ENCODE results near the gene CLEC1A. TPM values are rescaled to one million over a fixed set of nuclear protein-coding genes. Genes with fewer than 3 reads are reported as not detected.

CLEC1A gene
- total RNA-seq, 1 donor from 2014 or later, result not detected

GRCh38 chr12:10115890-10116289, 17.1 kb upstream of the CLEC1A start:
- H3K9me3 Mint-ChIP-seq, result no peaks in the 10 kb centered on the region
- H3K27ac Mint-ChIP-seq, result no peak overlapping the region
- no peak for DNase-seq
- no peak overlapping the region for H3K4me3 Mint-ChIP-seq
- no peaks in the 10 kb centered on the region for H3K4me1 Mint-ChIP-seq
- peaks cover 17% of the 10 kb centered on the region for H3K27me3 Mint-ChIP-seq
- intact Hi-C loops (cut with micrococcal nuclease), result no loop called here
- no peaks in the 10 kb centered on the region for H3K36me3 Mint-ChIP-seq (ENCODE audit: low read depth)

GRCh38 chr12:10115311-10115710, 16.5 kb upstream of the CLEC1A start:
- DNase-seq, result no peak
- Mint-ChIP-seq H3K27me3 (peaks cover 17% of the 10 kb centered on the region), H3K36me3 (ENCODE audit: low read depth) (no peaks in the 10 kb centered on the region), H3K4me3 (no peak overlapping the region), H3K9me3 (no peaks in the 10 kb centered on the region), H3K4me1 (no peaks in the 10 kb centered on the region), H3K27ac (no peak overlapping the region)
- intact Hi-C loops (cut with micrococcal nuclease), result no loop called here

- Mint-ChIP-seq H3K27ac (no peak overlapping the region), H3K9me3 (no peaks in the 10 kb centered on the region)
Observed at GRCh38 chr12:10113920-10114319, 15.1 kb upstream of the CLEC1A start.

GRCh38 chr12:10113075-10113474, 14.3 kb upstream of the CLEC1A start:
- no peaks in the 10 kb centered on the region for H3K36me3 Mint-ChIP-seq (ENCODE audit: low read depth)
- no peak overlapping the region for H3K4me3 Mint-ChIP-seq

More at GRCh38 chr12:10113920-10114319, 15.1 kb upstream of the CLEC1A start:
- Mint-ChIP-seq H3K27me3 (peaks cover 10% of the 10 kb centered on the region), H3K4me3 (no peak overlapping the region), H3K4me1 (no peaks in the 10 kb centered on the region), H3K36me3 (ENCODE audit: low read depth) (no peaks in the 10 kb centered on the region)
- DNase-seq, result no peak
- intact Hi-C loops (cut with micrococcal nuclease), result no loop called here

GRCh38 chr12:10111451-10111850, 12.7 kb upstream of the CLEC1A start:
- intact Hi-C loops (cut with micrococcal nuclease), result no loop called here
- Mint-ChIP-seq H3K4me1 (no peaks in the 10 kb centered on the region), H3K4me3 (no peak overlapping the region), H3K27ac (no peak overlapping the region), H3K9me3 (peaks cover 7% of the 10 kb centered on the region), H3K36me3 (ENCODE audit: low read depth) (no peaks in the 10 kb centered on the region), H3K27me3 (peaks cover 15% of the 10 kb centered on the region)
- DNase-seq, result no peak

More at GRCh38 chr12:10113075-10113474, 14.3 kb upstream of the CLEC1A start:
- intact Hi-C loops (cut with micrococcal nuclease), result no loop called here
- Mint-ChIP-seq H3K27me3 (peaks cover 8% of the 10 kb centered on the region), H3K4me1 (no peaks in the 10 kb centered on the region), H3K27ac (no peak overlapping the region), H3K9me3 (no peaks in the 10 kb centered on the region)
- DNase-seq, result no peak

GRCh38 chr12:10110256-10110844, 11.6 kb upstream of the CLEC1A start:
- H3K4me3 Mint-ChIP-seq, result no peak overlapping the region
- intact Hi-C loops (cut with micrococcal nuclease), result no loop called here
- peaks cover 22% of the 10 kb centered on the region for H3K27me3 Mint-ChIP-seq
- no peaks in the 10 kb centered on the region for H3K4me1 Mint-ChIP-seq
- H3K9me3 Mint-ChIP-seq, result peaks cover 18% of the 10 kb centered on the region
- DNase-seq, result no peak
- no peak overlapping the region for H3K27ac Mint-ChIP-seq
- no peaks in the 10 kb centered on the region for H3K36me3 Mint-ChIP-seq (ENCODE audit: low read depth)

GRCh38 chr12:10102322-10102721, 3.5 kb upstream of the CLEC1A start:
- Mint-ChIP-seq H3K36me3 (ENCODE audit: low read depth) (no peaks in the 10 kb centered on the region), H3K4me3 (no peak overlapping the region), H3K27ac (no peak overlapping the region)

GRCh38 chr12:10101648-10102220, 2.9 kb upstream of the CLEC1A start:
- no peak for DNase-seq
- Mint-ChIP-seq H3K36me3 (ENCODE audit: low read depth) (no peaks in the 10 kb centered on the region), H3K4me1 (no peaks in the 10 kb centered on the region), H3K9me3 (peaks cover 20% of the 10 kb centered on the region), H3K27me3 (peaks cover 19% of the 10 kb centered on the region), H3K27ac (no peak overlapping the region), H3K4me3 (no peak overlapping the region)
- intact Hi-C loops (cut with micrococcal nuclease), result no loop called here

More at GRCh38 chr12:10102322-10102721, 3.5 kb upstream of the CLEC1A start:
- Mint-ChIP-seq H3K4me1 (no peaks in the 10 kb centered on the region), H3K9me3 (peaks cover 25% of the 10 kb centered on the region), H3K27me3 (peaks cover 22% of the 10 kb centered on the region)
- intact Hi-C loops (cut with micrococcal nuclease), result no loop called here
- no peak for DNase-seq

- H3K36me3 Mint-ChIP-seq (ENCODE audit: low read depth), result no peaks in the 10 kb centered on the region
Observed at GRCh38 chr12:10101042-10101579, 2.3 kb upstream of the CLEC1A start.

GRCh38 chr12:10097521-10097920, 1.3 kb downstream of the CLEC1A start:
- Mint-ChIP-seq H3K27ac (no peak overlapping the region), H3K9me3 (no peaks in the 10 kb centered on the region), H3K36me3 (ENCODE audit: low read depth) (no peaks in the 10 kb centered on the region), H3K4me1 (no peaks in the 10 kb centered on the region), H3K27me3 (peaks cover 7% of the 10 kb centered on the region), H3K4me3 (no peak overlapping the region)
- intact Hi-C loops (cut with micrococcal nuclease), result no loop called here
- no peak for DNase-seq

More at GRCh38 chr12:10101042-10101579, 2.3 kb upstream of the CLEC1A start:
- intact Hi-C loops (cut with micrococcal nuclease), result no loop called here
- no peak for DNase-seq
- Mint-ChIP-seq H3K4me1 (no peaks in the 10 kb centered on the region), H3K9me3 (peaks cover 14% of the 10 kb centered on the region), H3K4me3 (no peak overlapping the region), H3K27ac (no peak overlapping the region), H3K27me3 (peaks cover 17% of the 10 kb centered on the region)

GRCh38 chr12:10095971-10096370, 2.8 kb downstream of the CLEC1A start:
- intact Hi-C loops (cut with micrococcal nuclease), result no loop called here
- Mint-ChIP-seq H3K9me3 (no peaks in the 10 kb centered on the region), H3K4me1 (no peaks in the 10 kb centered on the region), H3K27me3 (peaks cover 10% of the 10 kb centered on the region), H3K36me3 (ENCODE audit: low read depth) (no peaks in the 10 kb centered on the region), H3K27ac (no peak overlapping the region), H3K4me3 (no peak overlapping the region)
- DNase-seq, result no peak

- Mint-ChIP-seq H3K9me3 (no peaks in the 10 kb centered on the region), H3K4me3 (no peak overlapping the region), H3K27ac (no peak overlapping the region), H3K4me1 (no peaks in the 10 kb centered on the region), H3K36me3 (ENCODE audit: low read depth) (no peaks in the 10 kb centered on the region), H3K27me3 (peaks cover 14% of the 10 kb centered on the region)
- intact Hi-C loops (cut with micrococcal nuclease), result no loop called here
- DNase-seq, result no peak
Observed at GRCh38 chr12:10094646-10095395, 4.0 kb downstream of the CLEC1A start.

- no peaks in the 10 kb centered on the region for H3K9me3 Mint-ChIP-seq
- H3K27me3 Mint-ChIP-seq, result peaks cover 21% of the 10 kb centered on the region
- no peak overlapping the region for H3K27ac Mint-ChIP-seq
- no peak for DNase-seq
- H3K36me3 Mint-ChIP-seq (ENCODE audit: low read depth), result no peaks in the 10 kb centered on the region
- H3K4me1 Mint-ChIP-seq, result no peaks in the 10 kb centered on the region
- no peak overlapping the region for H3K4me3 Mint-ChIP-seq
- intact Hi-C loops (cut with micrococcal nuclease), result no loop called here
Observed at GRCh38 chr12:10088955-10089900, 9.6 kb downstream of the CLEC1A start.

Measured in activated CD4-positive, alpha-beta T cell treated with anti-CD3 and anti-CD28 coated beads, Interleukin-2, amount 10 ng/mL, durations not matched to agents 24 days and 14 days (primary cell).